ENCODE results near the gene ARMC2. TPM values are rescaled to one million over a fixed set of nuclear protein-coding genes. Genes with fewer than 3 reads are reported as not detected.

Gene ARMC2
- total and polyA plus RNA-seq, 2 donors (not counting 1 experiment from before 2014, with no cell fraction given), result 4.8 to 9.9 TPM

GRCh38 chr6:108877046-108877751, 29.0 kb downstream of the ARMC2 start:
- H3K9me3 ChIP-seq (ENCODE audit: control extremely low read depth in 1 of 3, control insufficient read depth in 2 of 3, insufficient read depth in 1 of 3, low read length in 2 of 3), result no peaks in the 10 kb centered on the region
- Mint-ChIP-seq H3K27ac (no peak overlapping the region), H3K9me3 (ENCODE audit: insufficient read depth) (no peaks in the 10 kb centered on the region), H3K27me3 (no peaks in the 10 kb centered on the region), H3K4me1 (peaks cover 26% of the 10 kb centered on the region), H3K4me3 (no peak overlapping the region)
- H3K9ac ChIP-seq (ENCODE audit: low read length), result no peak overlapping the region
- H3K4me1 ChIP-seq (ENCODE audit: control insufficient read depth in 2 of 2, insufficient read depth in 2 of 2, low read length in 2 of 2), result peaks cover 11 to 29% of the 10 kb centered on the region in 2 donors
- DNase-seq (no peak), ATAC-seq (ENCODE audit: low read depth) (no peak)
- H4K20me1 ChIP-seq (ENCODE audit: control insufficient read depth, insufficient read depth, low read length, poor library complexity, severe bottlenecking), result no peaks in the 10 kb centered on the region
- CTCF ChIA-PET, result no interaction called here
- H3K36me3 ChIP-seq (replicated peaks in 1 of 2; ENCODE audit: control extremely low read depth in 1 of 2, control insufficient read depth in 1 of 2, extremely low read depth in 1 of 2, insufficient read depth in 2 of 2, low read length in 1 of 2), result no peaks in the 10 kb centered on the region
- no peak overlapping the region for H2AFZ ChIP-seq (ENCODE audit: insufficient read depth, low read depth, low read length, poor library complexity, severe bottlenecking)
- H3K27me3 ChIP-seq (replicated peaks in 1 of 4; ENCODE audit: control extremely low read depth in 1 of 4, control insufficient read depth in 3 of 4, insufficient read depth in 4 of 4, low read length in 3 of 4), result no peaks in the 10 kb centered on the region
- H3K27ac ChIP-seq (ENCODE audit: low read length in 2 of 2), result no peak overlapping the region
- POLR2A ChIA-PET, result no interaction called here
- 89% methylated on average over 5 of the region's 7 CpGs for WGBS (ENCODE audit: insufficient coverage)
- TF ChIP-seq CTCF (IDR thresholded peaks at IDR 0.05) (no peak), EZH2 (IDR thresholded peaks at IDR 0.05; ENCODE audit: borderline replicate concordance, insufficient read depth, low read depth, low read length, poor library complexity, severe bottlenecking) (no peak)
- no peak overlapping the region for H3K4me3 ChIP-seq (ENCODE audit: control extremely low read depth in 1 of 5, extremely low read depth in 1 of 5, insufficient read depth in 1 of 5, low read depth in 2 of 5, low read length in 4 of 5)
- H3K4me2 ChIP-seq (replicated peaks; ENCODE audit: low read depth, low read length, poor library complexity, severe bottlenecking), result no peak overlapping the region
- H3K79me2 ChIP-seq (ENCODE audit: control insufficient read depth, insufficient read depth, low read length), result no peaks in the 10 kb centered on the region
- intact Hi-C loops (cut with micrococcal nuclease), result no loop called here

- H3K79me2 ChIP-seq (ENCODE audit: control insufficient read depth, insufficient read depth, low read length), result no peaks in the 10 kb centered on the region
- ATAC-seq (ENCODE audit: low read depth) (no peak), DNase-seq (no peak)
- H3K4me3 ChIP-seq (ENCODE audit: control extremely low read depth in 1 of 5, extremely low read depth in 1 of 5, insufficient read depth in 1 of 5, low read depth in 2 of 5, low read length in 4 of 5), result no peak overlapping the region
- no peak overlapping the region for H3K27ac Mint-ChIP-seq
- no peak overlapping the region for H3K4me2 ChIP-seq (replicated peaks; ENCODE audit: low read depth, low read length, poor library complexity, severe bottlenecking)
- H3K9me3 Mint-ChIP-seq (ENCODE audit: insufficient read depth), result peaks cover 7% of the 10 kb centered on the region
- no peaks in the 10 kb centered on the region for H3K27me3 Mint-ChIP-seq
- H3K27me3 ChIP-seq (replicated peaks in 1 of 4; ENCODE audit: control extremely low read depth in 1 of 4, control insufficient read depth in 3 of 4, insufficient read depth in 4 of 4, low read length in 3 of 4), result no peaks in the 10 kb centered on the region
- H2AFZ ChIP-seq (ENCODE audit: insufficient read depth, low read depth, low read length, poor library complexity, severe bottlenecking), result no peak overlapping the region
- H3K4me3 Mint-ChIP-seq, result no peak overlapping the region
- ChIA-PET CTCF (no interaction called here), POLR2A (no interaction called here)
- no peaks in the 10 kb centered on the region for H3K36me3 ChIP-seq (replicated peaks in 1 of 2; ENCODE audit: control extremely low read depth in 1 of 2, control insufficient read depth in 1 of 2, extremely low read depth in 1 of 2, insufficient read depth in 2 of 2, low read length in 1 of 2)
- H3K9me3 ChIP-seq (ENCODE audit: control extremely low read depth in 1 of 3, control insufficient read depth in 2 of 3, insufficient read depth in 1 of 3, low read length in 2 of 3), result peaks cover 0 to 7% (median 0%) of the 10 kb centered on the region in 3 donors
- peaks cover 21 to 22% of the 10 kb centered on the region in 2 donors for H3K4me1 ChIP-seq (ENCODE audit: control insufficient read depth in 2 of 2, insufficient read depth in 2 of 2, low read length in 2 of 2)
- no peak overlapping the region for H3K9ac ChIP-seq (ENCODE audit: low read length)
- 100% methylated on average over 2 of the region's 2 CpGs for WGBS (ENCODE audit: insufficient coverage)
- H4K20me1 ChIP-seq (ENCODE audit: control insufficient read depth, insufficient read depth, low read length, poor library complexity, severe bottlenecking), result no peaks in the 10 kb centered on the region
- peaks cover 30% of the 10 kb centered on the region for H3K4me1 Mint-ChIP-seq
- TF ChIP-seq CTCF (IDR thresholded peaks at IDR 0.05), result no peak
- TF ChIP-seq EZH2 (IDR thresholded peaks at IDR 0.05; ENCODE audit: borderline replicate concordance, insufficient read depth, low read depth, low read length, poor library complexity, severe bottlenecking), result no peak
- intact Hi-C loops (cut with micrococcal nuclease), result no loop called here
- no peak overlapping the region for H3K27ac ChIP-seq (ENCODE audit: low read length in 2 of 2)
Measured at GRCh38 chr6:108878942-108879341, 30.7 kb downstream of the ARMC2 start.

Data from B cell (primary cell).